HepG2 (cell line): Measurements from ENCODE around the gene FCRLA. TPM values are rescaled to one million over a fixed set of nuclear protein-coding genes. Genes with fewer than 3 reads are reported as not detected.

ENCODE experiments used
- ATAC-seq: fragments of 200-7000 bp; cut with Tn5 transposase; 3 replicates; pipeline ENCODE4 v1.9.1; 2020; ENCODE audit warnings: mild to moderate bottlenecking, moderate library complexity
- BruUV-seq: library from RNA; stranded (reverse); fragments of 400-500 nt; replicated peaks from 2 replicates; lab custom pipeline; 2021; lab: Mats Ljungman, UMichigan
- CTCF ChIA-PET: fragments of 300-600 bp; formaldehyde crosslinking; extraction: SDS; loops from one replicate; lab custom pipeline; 2021; ENCODE audit warnings: low total read pairs, inconsistent platforms, low intra/inter-chr PET ratio; lab: Yijun Ruan, JAX
- POLR2A ChIA-PET: fragments of 350-600 bp; sonication (Branson Sonifier 250); formaldehyde crosslinking; loops from one replicate; lab custom pipeline; 2020; ENCODE audit warnings: antibody characterized with exemption, inconsistent platforms; lab: Yijun Ruan, JAX
- DNase-seq: peaks from one replicate; pipeline ENCODE4 v3.0.0-alpha.2; 2015; ENCODE audit warnings: low spot score
- FAIRE-seq: peaks from 3 replicates; lab custom pipeline; 2011; peaks lifted over from hg19 to GRCh38; lab: Jason Lieb, UNC
- H2AFZ ChIP-seq: one replicate; pipeline ENCODE4 v1.6.1; 2011; ENCODE audit warnings: low read length, inconsistent platforms
- H3K27ac ChIP-seq: fragments of 300-600 bp; 3 replicates; pipeline ENCODE4 v1.8.0; 2011; ENCODE audit warnings: mixed run types, mild to moderate bottlenecking, mixed read lengths, low read length, inconsistent platforms; ENCODE audit not compliant: insufficient read depth; ENCODE audit errors: extremely low read length
- H3K27me3 ChIP-seq, 2 experiments: fragments of 200-600 bp in 1 of 2; 2 replicates in 1 of 2; 3 replicates in 1 of 2; pipeline versions ENCODE4 v1.6.0 to v1.8.0; 2011; ENCODE audit warnings: low read length in 2 of 2, mild to moderate bottlenecking in 2 of 2, moderate library complexity in 2 of 2, inconsistent platforms in 1 of 2; ENCODE audit not compliant: insufficient read depth in 2 of 2, control insufficient read depth in 1 of 2
- H3K36me3 ChIP-seq, 2 experiments: fragments of 200-600 bp in 1 of 2; replicated peaks in 1 of 2; 2 replicates in 1 of 2; 3 replicates in 1 of 2; pipeline versions ENCODE4 v1.5.1 to v1.8.0; 2011; ENCODE audit warnings: low read length in 2 of 2, inconsistent platforms in 1 of 2; ENCODE audit not compliant: insufficient read depth in 2 of 2, control insufficient read depth in 1 of 2
- H3K4me1 ChIP-seq: 2 replicates; pipeline ENCODE4 v1.5.1; 2012; ENCODE audit warnings: low read length, inconsistent platforms; ENCODE audit not compliant: insufficient read depth
- H3K4me2 ChIP-seq: 2 replicates; pipeline ENCODE4 v1.6.0; 2011; ENCODE audit warnings: low read depth, low read length, inconsistent platforms
- H3K4me3 ChIP-seq, 3 experiments: fragments of 200-600 bp in 1 of 3; sonication (generic), shearing (Covaris generic) in 1 of 3; replicated peaks in 1 of 3; 2 replicates each; pipeline ENCODE4 v1.5.1; 2011 to 2016; ENCODE audit warnings: low read length in 3 of 3, inconsistent platforms in 2 of 3, low read depth in 2 of 3, mild to moderate bottlenecking in 2 of 3, control low read depth in 1 of 3, mixed read lengths in 1 of 3; ENCODE audit not compliant: insufficient read depth in 1 of 3
- H3K79me2 ChIP-seq: one replicate; pipeline ENCODE4 v1.6.1; 2011; ENCODE audit warnings: low read length, inconsistent platforms; ENCODE audit not compliant: insufficient read depth
- H3K9ac ChIP-seq: 2 replicates; pipeline ENCODE4 v1.6.0; 2011; ENCODE audit warnings: mild to moderate bottlenecking, low read depth, low read length, inconsistent platforms; ENCODE audit not compliant: insufficient read depth
- H3K9me3 ChIP-seq: 2 replicates; pipeline ENCODE4 v1.5.1; 2012; ENCODE audit warnings: mild to moderate bottlenecking, low read length
- H4K20me1 ChIP-seq: 2 replicates; pipeline ENCODE4 v1.6.0; 2011; ENCODE audit warnings: inconsistent platforms, mild to moderate bottlenecking, low read length, moderate library complexity; ENCODE audit not compliant: insufficient read depth
- AFF4 ChIP-seq: sonication (generic); formaldehyde crosslinking; IDR thresholded peaks from 2 replicates; pipeline ENCODE4 v1.4.0; 2020; ENCODE audit warnings: missing genetic modification reagents
- FOXK2 ChIP-seq: fragments of 450-650 bp; IDR thresholded peaks from 2 replicates; pipeline ENCODE4 v1.6.1; 2016
- NCOA5 ChIP-seq: sonication (generic); formaldehyde crosslinking; IDR thresholded peaks from 2 replicates; pipeline ENCODE4 v1.4.0; 2020; ENCODE audit warnings: missing genetic modification reagents
- RNF219 ChIP-seq: sonication (generic); formaldehyde crosslinking; IDR thresholded peaks from 2 replicates; pipeline ENCODE4 v1.5.0; 2020; ENCODE audit warnings: mild to moderate bottlenecking, missing genetic modification reagents
- SP2 ChIP-seq: sonication (generic); formaldehyde crosslinking; IDR thresholded peaks from 2 replicates; pipeline ENCODE4 v1.5.1; 2020; ENCODE audit warnings: mild to moderate bottlenecking, missing genetic modification reagents
- TEF ChIP-seq: sonication (generic); formaldehyde crosslinking; IDR thresholded peaks from 2 replicates; pipeline ENCODE4 v1.5.0; 2020; ENCODE audit warnings: missing genetic modification reagents
- ZNF17 ChIP-seq: sonication (generic); formaldehyde crosslinking; IDR thresholded peaks from 2 replicates; pipeline ENCODE4 v1.5.0; 2020; ENCODE audit warnings: mild to moderate bottlenecking, missing genetic modification reagents
- ZNF784 ChIP-seq: sonication (generic); formaldehyde crosslinking; IDR thresholded peaks from 2 replicates; pipeline ENCODE4 v1.5.1; 2020; ENCODE audit warnings: missing genetic modification reagents, mild to moderate bottlenecking, borderline replicate concordance
- ZNF878 ChIP-seq: sonication (generic); formaldehyde crosslinking; IDR thresholded peaks from 2 replicates; pipeline ENCODE4 v1.8.1; 2023; ENCODE audit warnings: mild to moderate bottlenecking, missing genetic modification reagents, moderate library complexity
- WGBS: methylation state at CpG from one replicate; pipeline ENCODE4 v1.1.6; 2017; ENCODE audit warnings: low lambda C conversion rate; 5-methylcytosine and 5-hydroxymethylcytosine counted together
- in situ Hi-C: cut with HindIII; loops from 2 replicates; pipeline ENCODE4 v1.10.0; 2017; ENCODE audit warnings: low pct_unique_long_range_greater_than_20kb; ENCODE audit not compliant: extremely low pct_ligation_motif_present
- intact Hi-C: fragments of 100-400 bp; cut with micrococcal nuclease; formaldehyde crosslinking; loops from one replicate; pipeline ENCODE4 v1.10.0; 2022; ENCODE audit not compliant: unreplicated experiment
- polyA plus RNA-seq, 8 experiments: library from polyadenylated mRNA; depleted of rRNA in 3 of 8; stranded (reverse) in 7 of 8; unstranded in 1 of 8; fragments of >200 nt; fragmentation: Illumina TruSeq in 4 of 8; extraction: Trizol in 4 of 8; gene quantifications; 2 replicates each; pipeline versions ENCODE4 v1.2.1 to v1.2.3, GENCODE V29; 2011 to 2016; ENCODE audit warnings: low read depth in 4 of 8, missing spikeins in 1 of 8, mixed read lengths in 1 of 8; ENCODE audit not compliant: insufficient read depth in 1 of 8
- total RNA-seq, 5 experiments: library from RNA; depleted of rRNA; stranded (reverse); fragments of >200 nt; fragmentation: Illumina TruSeq; extraction: Trizol; gene quantifications; 2 replicates each; pipeline ENCODE4 v1.2.3, GENCODE V29; 2016; ENCODE audit warnings: low read depth in 1 of 5
- TF ChIP-seq, protein P1 (sequence below): sonication (generic); formaldehyde crosslinking; IDR thresholded peaks from 2 replicates; pipeline ENCODE4 v1.8.1; 2023; ENCODE audit warnings: mild to moderate bottlenecking, inconsistent platforms, moderate library complexity, missing genetic modification reagents, borderline replicate concordance
- TF ChIP-seq, protein P2 (sequence below): sonication (generic); formaldehyde crosslinking; conservative IDR thresholded peaks from 2 replicates; pipeline ENCODE4 v1.8.0; 2022; ENCODE audit warnings: mild to moderate bottlenecking, moderate library complexity, missing genetic modification reagents
- TF ChIP-seq, protein P3 (sequence below): sonication (generic); formaldehyde crosslinking; IDR thresholded peaks from 2 replicates; pipeline ENCODE4 v1.4.0; 2020; ENCODE audit warnings: mild to moderate bottlenecking, missing genetic modification reagents

The FCRLA gene
- total and polyA plus RNA-seq, 2 of the 13 experiments (the other 11 are each of a cell fraction or from before 2014, with no cell fraction given), result not detected

GRCh38 chr1:161705537-161705936, 1.5 kb upstream of the FCRLA start (continued):
- TF ChIP-seq, protein P1, sequence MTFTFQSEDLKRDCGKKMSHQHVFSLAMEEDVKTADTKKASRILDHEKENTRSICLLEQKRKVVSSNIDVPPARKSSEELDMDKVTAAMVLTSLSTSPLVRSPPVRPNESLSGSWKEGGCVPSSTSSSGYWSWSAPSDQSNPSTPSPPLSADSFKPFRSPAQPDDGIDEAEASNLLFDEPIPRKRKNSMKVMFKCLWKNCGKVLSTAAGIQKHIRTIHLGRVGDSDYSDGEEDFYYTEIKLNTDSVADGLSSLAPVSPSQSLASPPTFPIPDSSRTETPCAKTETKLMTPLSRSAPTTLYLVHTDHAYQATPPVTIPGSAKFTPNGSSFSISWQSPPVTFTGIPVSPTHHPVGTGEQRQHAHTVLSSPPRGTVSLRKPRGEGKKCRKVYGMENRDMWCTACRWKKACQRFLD (CRISPR knock-in tag), result no peak
- TF ChIP-seq RNF219 (CRISPR knock-in tag) (no peak), TEF (no peak)

- WGBS, result 59% methylated on average over 2 of the region's 3 CpGs
- Histone ChIP-seq H3K4me3 (no peak overlapping the region), H3K4me2 (no peak overlapping the region), H2AFZ (no peak overlapping the region), H3K27me3 (no peaks in the 10 kb centered on the region; a peak in 1 of 5 replicates), H3K9me3 (no peaks in the 10 kb centered on the region), H3K9ac (no peak overlapping the region), H3K4me1 (peaks cover 15% of the 10 kb centered on the region), H4K20me1 (no peaks in the 10 kb centered on the region), H3K36me3 (no peaks in the 10 kb centered on the region), H3K27ac (no peak overlapping the region), H3K79me2 (no peaks in the 10 kb centered on the region)
- no peak for DNase-seq
- ChIA-PET CTCF (no interaction called here), POLR2A (no interaction called here)
- no peak for ATAC-seq
- in situ Hi-C loops (no loop called here), intact Hi-C loops (no loop called here)
- BruUV-seq, result no TSS peak
- no peak for FAIRE-seq
- TF ChIP-seq ZNF878, result no peak
- no peak for TF ChIP-seq NCOA5 (CRISPR knock-in tag)
- TF ChIP-seq, protein P2, sequence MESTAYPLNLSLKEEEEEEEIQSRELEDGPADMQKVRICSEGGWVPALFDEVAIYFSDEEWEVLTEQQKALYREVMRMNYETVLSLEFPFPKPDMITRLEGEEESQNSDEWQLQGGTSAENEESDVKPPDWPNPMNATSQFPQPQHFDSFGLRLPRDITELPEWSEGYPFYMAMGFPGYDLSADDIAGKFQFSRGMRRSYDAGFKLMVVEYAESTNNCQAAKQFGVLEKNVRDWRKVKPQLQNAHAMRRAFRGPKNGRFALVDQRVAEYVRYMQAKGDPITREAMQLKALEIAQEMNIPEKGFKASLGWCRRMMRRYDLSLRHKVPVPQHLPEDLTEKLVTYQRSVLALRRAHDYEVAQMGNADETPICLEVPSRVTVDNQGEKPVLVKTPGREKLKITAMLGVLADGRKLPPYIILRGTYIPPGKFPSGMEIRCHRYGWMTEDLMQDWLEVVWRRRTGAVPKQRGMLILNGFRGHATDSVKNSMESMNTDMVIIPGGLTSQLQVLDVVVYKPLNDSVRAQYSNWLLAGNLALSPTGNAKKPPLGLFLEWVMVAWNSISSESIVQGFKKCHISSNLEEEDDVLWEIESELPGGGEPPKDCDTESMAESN (CRISPR knock-in tag), result no peak
- TF ChIP-seq FOXK2, result no peak
- no peak for TF ChIP-seq AFF4 (CRISPR knock-in tag)
- TF ChIP-seq ZNF784, result no peak
- TF ChIP-seq SP2 (CRISPR knock-in tag), result no peak
- no peak for TF ChIP-seq ZNF17 (CRISPR knock-in tag)
- TF ChIP-seq, protein P3, sequence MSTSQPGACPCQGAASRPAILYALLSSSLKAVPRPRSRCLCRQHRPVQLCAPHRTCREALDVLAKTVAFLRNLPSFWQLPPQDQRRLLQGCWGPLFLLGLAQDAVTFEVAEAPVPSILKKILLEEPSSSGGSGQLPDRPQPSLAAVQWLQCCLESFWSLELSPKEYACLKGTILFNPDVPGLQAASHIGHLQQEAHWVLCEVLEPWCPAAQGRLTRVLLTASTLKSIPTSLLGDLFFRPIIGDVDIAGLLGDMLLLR, result no peak
Measured at GRCh38 chr1:161706113-161706481, 932 bp upstream of the FCRLA start.
